ENCODE results near the gene EYS. TPM values are rescaled to one million over a fixed set of nuclear protein-coding genes. Genes with fewer than 3 reads are reported as not detected.
A peak's percentile ranks its signal among the peaks of the same experiment; 100 is the strongest.

The EYS gene
- total RNA-seq, 1 experiment from 2014 or later = not detected

- H3K9me3 ChIP-seq (replicated peaks) = no peaks in the 10 kb centered on the region
- no peak overlapping the region for H3K27ac ChIP-seq
- H3K36me3 ChIP-seq = no peaks in the 10 kb centered on the region; the same call in 1 of the 2 replicates
- H3K4me1 ChIP-seq = no peaks in the 10 kb centered on the region
- no peak overlapping the region for H3K4me3 ChIP-seq
- no peaks in the 10 kb centered on the region for H3K27me3 ChIP-seq
- DNase-seq = no peak
These were observed 1985.8 kb downstream of the EYS start for GRCh38 chr6:63721181-63721580.

GRCh38 chr6:63716169-63716568 lies 1990.9 kb downstream of the EYS start:
- H3K9me3 ChIP-seq (replicated peaks) = no peaks in the 10 kb centered on the region
- peaks cover 27% of the 10 kb centered on the region for H3K36me3 ChIP-seq
- DNase-seq = no peak
- H3K27ac ChIP-seq = no peak overlapping the region
- no peaks in the 10 kb centered on the region for H3K4me1 ChIP-seq
- no peaks in the 10 kb centered on the region for H3K27me3 ChIP-seq
- no peak overlapping the region for H3K4me3 ChIP-seq

GRCh38 chr6:63714091-63714490 lies 1992.9 kb downstream of the EYS start:
- Histone ChIP-seq H3K27me3 (no peaks in the 10 kb centered on the region), H3K4me3 (no peak overlapping the region), H3K9me3 (replicated peaks) (no peaks in the 10 kb centered on the region), H3K27ac (no peak overlapping the region), H3K4me1 (no peaks in the 10 kb centered on the region), H3K36me3 (peaks cover 33% of the 10 kb centered on the region)
- DNase-seq = no peak

GRCh38 chr6:63713332-63713731 lies 1993.7 kb downstream of the EYS start:
- H3K4me3 ChIP-seq = no peak overlapping the region
- no peaks in the 10 kb centered on the region for H3K9me3 ChIP-seq (replicated peaks)
- H3K27ac ChIP-seq = no peak overlapping the region
- peaks cover 38% of the 10 kb centered on the region for H3K36me3 ChIP-seq
- H3K4me1 ChIP-seq = no peaks in the 10 kb centered on the region
- no peak for DNase-seq
- H3K27me3 ChIP-seq = no peaks in the 10 kb centered on the region

- Histone ChIP-seq H3K9me3 (replicated peaks) (no peaks in the 10 kb centered on the region), H3K27ac (no peak overlapping the region), H3K4me1 (no peaks in the 10 kb centered on the region), H3K4me3 (no peak overlapping the region), H3K27me3 (no peaks in the 10 kb centered on the region), H3K36me3 (peaks cover 47% of the 10 kb centered on the region)
- DNase-seq = no peak
These were observed 1997.9 kb downstream of the EYS start for GRCh38 chr6:63709148-63709547.

GRCh38 chr6:63708631-63709030 lies 1998.4 kb downstream of the EYS start:
- no peaks in the 10 kb centered on the region for H3K9me3 ChIP-seq (replicated peaks)
- H3K27ac ChIP-seq = no peak overlapping the region
- H3K4me1 ChIP-seq = no peaks in the 10 kb centered on the region
- H3K36me3 ChIP-seq = peaks cover 43% of the 10 kb centered on the region
- no peak for DNase-seq
- H3K4me3 ChIP-seq = no peak overlapping the region
- H3K27me3 ChIP-seq = no peaks in the 10 kb centered on the region

- Histone ChIP-seq H3K9me3 (replicated peaks) (no peaks in the 10 kb centered on the region), H3K36me3 (peaks cover 26% of the 10 kb centered on the region), H3K27me3 (no peaks in the 10 kb centered on the region), H3K27ac (no peak overlapping the region), H3K4me3 (no peak overlapping the region), H3K4me1 (no peaks in the 10 kb centered on the region)
- DNase-seq = no peak
These were observed 2000.4 kb downstream of the EYS start for GRCh38 chr6:63706630-63707029.

GRCh38 chr6:63705707-63706106 lies 2001.3 kb downstream of the EYS start:
- H3K9me3 ChIP-seq (replicated peaks) = no peaks in the 10 kb centered on the region
- H3K27ac ChIP-seq = no peak overlapping the region
- no peak for DNase-seq
- peaks cover 24% of the 10 kb centered on the region for H3K36me3 ChIP-seq
- no peaks in the 10 kb centered on the region for H3K27me3 ChIP-seq
- no peaks in the 10 kb centered on the region for H3K4me1 ChIP-seq
- H3K4me3 ChIP-seq = no peak overlapping the region

GRCh38 chr6:63690221-63690620 lies 2016.8 kb downstream of the EYS start:
- Histone ChIP-seq H3K27ac (no peak overlapping the region), H3K9me3 (replicated peaks) (no peaks in the 10 kb centered on the region), H3K4me1 (no peaks in the 10 kb centered on the region; the same call in 1 of the 2 replicates), H3K36me3 (peaks cover 9% of the 10 kb centered on the region; the same call in 1 of the 2 replicates), H3K4me3 (no peak overlapping the region), H3K27me3 (no peaks in the 10 kb centered on the region)
- DNase-seq = no peak

GRCh38 chr6:63689421-63689820 lies 2017.6 kb downstream of the EYS start:
- Histone ChIP-seq H3K27ac (no peak overlapping the region), H3K4me1 (no peaks in the 10 kb centered on the region; the same call in 1 of the 2 replicates), H3K27me3 (no peaks in the 10 kb centered on the region), H3K9me3 (replicated peaks) (no peaks in the 10 kb centered on the region), H3K36me3 (peaks cover 11% of the 10 kb centered on the region), H3K4me3 (no peak overlapping the region)
- DNase-seq = no peak

- Histone ChIP-seq H3K4me1 (no peaks in the 10 kb centered on the region; the same call in 1 of the 2 replicates), H3K27me3 (no peaks in the 10 kb centered on the region), H3K9me3 (replicated peaks) (no peaks in the 10 kb centered on the region), H3K27ac (no peak overlapping the region), H3K4me3 (no peak overlapping the region), H3K36me3 (peaks cover 26% of the 10 kb centered on the region)
- peak in 1 of 2 experiments; percentile 3 for DNase-seq
These were observed 2021.3 kb downstream of the EYS start for GRCh38 chr6:63685446-63686379.

- H3K27ac ChIP-seq = no peak overlapping the region
- H3K36me3 ChIP-seq = peaks cover 29% of the 10 kb centered on the region
- H3K4me3 ChIP-seq = no peak overlapping the region
- no peaks in the 10 kb centered on the region; the same call in 1 of the 2 replicates for H3K4me1 ChIP-seq
- DNase-seq = no peak
- no peaks in the 10 kb centered on the region for H3K27me3 ChIP-seq
- H3K9me3 ChIP-seq (replicated peaks) = no peaks in the 10 kb centered on the region
These were observed 2023.9 kb downstream of the EYS start for GRCh38 chr6:63683071-63683603.

GRCh38 chr6:63677282-63677681 lies 2029.7 kb downstream of the EYS start:
- no peaks in the 10 kb centered on the region for H3K9me3 ChIP-seq (replicated peaks)
- DNase-seq = no peak
- no peaks in the 10 kb centered on the region for H3K27me3 ChIP-seq
- no peak overlapping the region for H3K27ac ChIP-seq
- no peaks in the 10 kb centered on the region for H3K4me1 ChIP-seq
- H3K4me3 ChIP-seq = no peak overlapping the region
- H3K36me3 ChIP-seq = peaks cover 5% of the 10 kb centered on the region; the same call in 1 of the 2 replicates

- Histone ChIP-seq H3K9me3 (replicated peaks) (no peaks in the 10 kb centered on the region), H3K4me1 (no peaks in the 10 kb centered on the region), H3K27me3 (no peaks in the 10 kb centered on the region), H3K36me3 (peaks cover 5% of the 10 kb centered on the region; the same call in 1 of the 2 replicates), H3K27ac (no peak overlapping the region), H3K4me3 (no peak overlapping the region)
- DNase-seq = no peak
These were observed 2030.5 kb downstream of the EYS start for GRCh38 chr6:63676412-63677114.

- Histone ChIP-seq H3K27me3 (no peaks in the 10 kb centered on the region), H3K36me3 (peaks cover 3% of the 10 kb centered on the region; the same call in 1 of the 2 replicates), H3K4me3 (no peak overlapping the region), H3K27ac (no peak overlapping the region), H3K4me1 (no peaks in the 10 kb centered on the region), H3K9me3 (replicated peaks) (no peaks in the 10 kb centered on the region)
- DNase-seq = no peak
These were observed 2031.9 kb downstream of the EYS start for GRCh38 chr6:63675138-63675537.

Data from SJCRH30 (cell line).